H1 (cell line): ENCODE results near the gene SMOC2. TPM values are rescaled to one million over a fixed set of nuclear protein-coding genes. Genes with fewer than 3 reads are reported as not detected.

Source experiments
- CTCF ChIA-PET: fragments of 300-600 bp; sonication (Branson Sonifier 250); formaldehyde crosslinking; loops from one replicate; lab custom pipeline; 2021; ENCODE audit not compliant: partially characterized antibody; lab: Charles Lee
- POLR2A ChIA-PET: fragments of 300-600 bp; sonication (Branson Sonifier 250); formaldehyde crosslinking; loops from one replicate; lab custom pipeline; 2021; ENCODE audit warnings: inconsistent platforms; ENCODE audit not compliant: partially characterized antibody; lab: Charles Lee
- DNase-seq, 2 experiments: peaks; one replicate each; pipeline versions ENCODE4 v3.0.0 to v3.0.0-alpha.2; 2010 to 2022; ENCODE audit warnings: low spot score in 2 of 2, low read depth in 1 of 2, mixed read lengths in 1 of 2
- FAIRE-seq: peaks from 2 replicates; lab custom pipeline; 2011; peaks lifted over from hg19 to GRCh38; lab: Jason Lieb, UNC
- H2AFZ ChIP-seq: 2 replicates; pipeline ENCODE4 v1.8.1; 2012; ENCODE audit warnings: low read length, inconsistent platforms
- H2AK5ac ChIP-seq: 2 replicates; pipeline ENCODE4 v1.6.1; 2013; ENCODE audit warnings: low read depth, low read length
- H2BK120ac ChIP-seq: replicated peaks from 2 replicates; pipeline ENCODE3; 2013; ENCODE audit warnings: low read depth, low read length, inconsistent platforms
- H2BK12ac ChIP-seq: 2 replicates; pipeline ENCODE4 v1.6.1; 2013; ENCODE audit warnings: low read depth, low read length
- H2BK15ac ChIP-seq: 2 replicates; pipeline ENCODE4 v1.6.1; 2013; ENCODE audit warnings: low read length
- H2BK20ac ChIP-seq: 2 replicates; pipeline ENCODE4 v1.6.1; 2013; ENCODE audit warnings: low read length
- H2BK5ac ChIP-seq: 2 replicates; pipeline ENCODE4 v1.6.1; 2013; ENCODE audit warnings: low read depth, low read length
- H3K14ac ChIP-seq: 2 replicates; pipeline ENCODE4 v1.6.1; 2013; ENCODE audit warnings: inconsistent platforms; ENCODE audit not compliant: insufficient read length
- H3K18ac ChIP-seq: 2 replicates; pipeline ENCODE4 v1.6.1; 2013; ENCODE audit warnings: low read length; ENCODE audit errors: extremely low read depth
- H3K23ac ChIP-seq: 2 replicates; pipeline ENCODE4 v1.6.1; 2013; ENCODE audit warnings: inconsistent platforms; ENCODE audit not compliant: insufficient read length
- H3K23me2 ChIP-seq: 2 replicates; pipeline ENCODE4 v1.6.1; 2013; ENCODE audit warnings: low read depth, low read length
- H3K27ac ChIP-seq: 2 replicates; pipeline ENCODE4 v1.6.1; 2011; ENCODE audit warnings: low read depth, low read length, inconsistent platforms
- H3K27me3 ChIP-seq, 4 experiments: replicated peaks in 1 of 4; 1 replicate in 1 of 4; 2 replicates in 3 of 4; pipeline versions ENCODE4 v1.6.1 to v1.8.1; 2011 to 2013; ENCODE audit warnings: low read length in 3 of 4, mild to moderate bottlenecking in 3 of 4, inconsistent platforms in 2 of 4, mixed read lengths in 2 of 4, moderate library complexity in 1 of 4; ENCODE audit not compliant: control insufficient read depth in 3 of 4, insufficient read depth in 3 of 4; ENCODE audit errors: extremely low read depth in 1 of 4
- H3K36me3 ChIP-seq, 4 experiments: 2 replicates each; pipeline versions ENCODE4 v1.6.1 to v1.8.1; 2011 to 2013; ENCODE audit warnings: mild to moderate bottlenecking in 4 of 4, low read length in 3 of 4, moderate library complexity in 2 of 4, control low read depth in 1 of 4, inconsistent platforms in 1 of 4; ENCODE audit not compliant: insufficient read depth in 4 of 4, control insufficient read depth in 2 of 4
- H3K4ac ChIP-seq: replicated peaks from 2 replicates; pipeline ENCODE3; 2013; ENCODE audit warnings: low read length, low read depth, mixed read lengths, inconsistent platforms; ENCODE audit not compliant: insufficient read length
- H3K4me1 ChIP-seq, 4 experiments: replicated peaks in 1 of 4; 1 replicate in 1 of 4; 2 replicates in 3 of 4; pipeline versions ENCODE4 v1.6.1 to v1.8.1; 2011 to 2013; ENCODE audit warnings: low read length in 3 of 4, inconsistent platforms in 2 of 4, mixed read lengths in 1 of 4; ENCODE audit not compliant: insufficient read depth in 4 of 4, control insufficient read depth in 3 of 4
- H3K4me2 ChIP-seq, 2 experiments: 2 replicates each; pipeline versions ENCODE4 v1.6.1 to v1.8.1; 2011 to 2013; ENCODE audit warnings: low read depth in 2 of 2, low read length in 2 of 2, control low read depth in 1 of 2, inconsistent platforms in 1 of 2, mild to moderate bottlenecking in 1 of 2; ENCODE audit not compliant: insufficient read depth in 1 of 2
- H3K4me3 ChIP-seq, 4 experiments: fragments of 200-600, 300-600 bp in 1 of 4; sonication (generic), shearing (Covaris generic), sonication (Bioruptor Twin) in 1 of 4; 2 replicates each; pipeline versions ENCODE4 v1.5.1 to v1.8.1; 2011 to 2016; ENCODE audit warnings: low read length in 4 of 4, low read depth in 3 of 4, control low read depth in 2 of 4, inconsistent platforms in 2 of 4, mild to moderate bottlenecking in 2 of 4, mixed read lengths in 1 of 4, moderate library complexity in 1 of 4; ENCODE audit not compliant: insufficient read depth in 2 of 4; ENCODE audit errors: extremely low read depth in 1 of 4
- H3K56ac ChIP-seq: replicated peaks from 2 replicates; pipeline ENCODE3; 2013; ENCODE audit warnings: low read depth, mild to moderate bottlenecking, mixed read lengths, low read length, inconsistent platforms; ENCODE audit not compliant: insufficient read length
- H3K79me1 ChIP-seq: 2 replicates; pipeline ENCODE4 v1.6.1; 2013; ENCODE audit warnings: low read depth, low read length, control low read depth
- H3K79me2 ChIP-seq, 2 experiments: 2 replicates each; pipeline versions ENCODE4 v1.6.1 to v1.8.1; 2012 to 2013; ENCODE audit warnings: low read length in 2 of 2, mild to moderate bottlenecking in 2 of 2, inconsistent platforms in 1 of 2; ENCODE audit not compliant: insufficient read depth in 2 of 2, control insufficient read depth in 1 of 2
- H3K9ac ChIP-seq, 4 experiments: replicated peaks in 1 of 4; 1 replicate in 1 of 4; 2 replicates in 3 of 4; pipeline versions ENCODE4 v1.6.1 to v1.8.1; 2011 to 2013; ENCODE audit warnings: low read depth in 3 of 4, low read length in 3 of 4, control low read depth in 2 of 4, mild to moderate bottlenecking in 2 of 4, moderate library complexity in 2 of 4, inconsistent platforms in 1 of 4; ENCODE audit errors: extremely low read depth in 1 of 4
- H3K9me3 ChIP-seq, 2 experiments: 2 replicates each; pipeline versions ENCODE4 v1.6.1 to v1.8.1; 2012 to 2013; ENCODE audit warnings: mild to moderate bottlenecking in 2 of 2, moderate library complexity in 2 of 2, control low read depth in 1 of 2, inconsistent platforms in 1 of 2, low read depth in 1 of 2, low read length in 1 of 2, mixed read lengths in 1 of 2; ENCODE audit not compliant: insufficient read depth in 2 of 2
- H4K20me1 ChIP-seq, 2 experiments: replicated peaks in 1 of 2; 2 replicates each; pipeline versions ENCODE3 to v1.8.1; 2011 to 2013; ENCODE audit warnings: inconsistent platforms in 2 of 2, low read length in 2 of 2, mild to moderate bottlenecking in 1 of 2; ENCODE audit not compliant: insufficient read depth in 2 of 2, control insufficient read depth in 1 of 2
- H4K5ac ChIP-seq: 2 replicates; pipeline ENCODE4 v1.6.1; 2013; ENCODE audit warnings: low read length, low read depth, mixed read lengths, inconsistent platforms; ENCODE audit not compliant: insufficient read length
- H4K8ac ChIP-seq: 2 replicates; pipeline ENCODE4 v1.8.0; 2013; ENCODE audit warnings: mild to moderate bottlenecking, moderate library complexity, low read length, inconsistent platforms; ENCODE audit not compliant: insufficient read depth; ENCODE audit errors: extremely low read depth
- H4K91ac ChIP-seq: replicated peaks from 2 replicates; pipeline ENCODE3; 2013; ENCODE audit warnings: low read length, mixed read lengths, inconsistent platforms; ENCODE audit not compliant: insufficient read length
- ATF3 ChIP-seq: IDR thresholded peaks from 2 replicates; pipeline ENCODE4 v1.6.1; 2011; ENCODE audit warnings: low read depth, mild to moderate bottlenecking, low read length; ENCODE audit not compliant: insufficient read depth
- CHD1 ChIP-seq: IDR thresholded peaks from 2 replicates; pipeline ENCODE4 v1.6.1; 2012; ENCODE audit warnings: low read depth, low read length, improper control_type of control experiment
- CREB1 ChIP-seq: IDR thresholded peaks from 2 replicates; pipeline ENCODE4 v1.6.1; 2012; ENCODE audit warnings: inconsistent platforms
- HDAC6 ChIP-seq: IDR thresholded peaks from one replicate; pipeline ENCODE4 v1.7.1; 2012; ENCODE audit warnings: low read depth, mild to moderate bottlenecking, inconsistent platforms, low read length, moderate library complexity
- KDM1A ChIP-seq: fragments of 200-600, 300-600 bp; sonication (generic); IDR thresholded peaks from 2 replicates; pipeline ENCODE4 v1.7.1; 2016; ENCODE audit warnings: mild to moderate bottlenecking, low read length, borderline replicate concordance
- KDM4A ChIP-seq: IDR thresholded peaks from one replicate; pipeline ENCODE4 v1.7.1; 2012; ENCODE audit warnings: low read depth, mild to moderate bottlenecking, moderate library complexity, low read length, inconsistent platforms; ENCODE audit not compliant: severe bottlenecking
- KDM5A ChIP-seq: fragments of 200-600 bp; IDR thresholded peaks from 2 replicates; pipeline ENCODE4 v1.7.1; 2012; ENCODE audit warnings: mild to moderate bottlenecking, low read length, inconsistent platforms, mixed read lengths
- RBBP5 ChIP-seq: IDR thresholded peaks from 2 replicates; pipeline ENCODE4 v1.7.1; 2012; ENCODE audit warnings: low read depth, mild to moderate bottlenecking, inconsistent platforms, low read length, moderate library complexity, borderline replicate concordance
- RFX5 ChIP-seq: IDR thresholded peaks from 2 replicates; pipeline ENCODE4 v1.6.1; 2011; ENCODE audit warnings: low read depth, low read length, improper control_type of control experiment, borderline replicate concordance
- SP2 ChIP-seq: IDR thresholded peaks from 2 replicates; pipeline ENCODE4 v1.6.1; 2012; ENCODE audit warnings: mild to moderate bottlenecking, low read length, inconsistent platforms
- TEAD4 ChIP-seq: IDR thresholded peaks from 2 replicates; pipeline ENCODE4 v1.6.1; 2012; ENCODE audit warnings: low read depth, low read length, inconsistent platforms, mixed read lengths
- WGBS, 2 experiments: shearing (Covaris generic) in 1 of 2; methylation state at CpG; one replicate each; pipeline versions ENCODE4 v1.1.6 to v1.1.7; 2013 to 2015; ENCODE audit warnings: low lambda C conversion rate in 2 of 2, mixed read lengths in 2 of 2, inconsistent platforms in 1 of 2, low coverage in 1 of 2, missing lambda C conversion rate in 1 of 2; ENCODE audit not compliant: insufficient replicate concordance in 2 of 2, insufficient coverage in 1 of 2, insufficient read length in 1 of 2; ENCODE audit errors: extremely low coverage in 1 of 2, missing lambda C conversion rate in 1 of 2; 5-methylcytosine and 5-hydroxymethylcytosine counted together
- polyA plus RNA-seq, 7 experiments: library from polyadenylated mRNA; depleted of rRNA in 3 of 7; stranded (reverse) in 5 of 7; unstranded in 2 of 7; fragments of >200 nt in 5 of 7; fragments of 200-250 nt in 2 of 7; gene quantifications; 1 replicate in 5 of 7; 2 replicates in 1 of 7; 4 replicates in 1 of 7; pipeline versions ENCODE4 v1.2.1 to v1.2.3, GENCODE V29; 2011 to 2013; ENCODE audit warnings: missing spikeins in 2 of 7, mixed read lengths in 2 of 7
- total RNA-seq: library from RNA; stranded (reverse); fragmentation: NEBNext Ultra II Directional; extraction: Animal tissue kit (Norgen Biotek cat#: 25700); gene quantifications from 2 replicates; pipeline ENCODE4 v1.2.1, GENCODE V29; 2021
- TF ChIP-seq, protein P1 (sequence below): IDR thresholded peaks from 2 replicates; pipeline ENCODE4 v1.6.1; 2011; ENCODE audit warnings: low read length, improper control_type of control experiment

The SMOC2 gene
- total and polyA plus RNA-seq, 2 of the 8 experiments (the other 6 are each of a cell fraction or from before 2014, with no cell fraction given) = 7.7 to 8.5 TPM

DNA sequence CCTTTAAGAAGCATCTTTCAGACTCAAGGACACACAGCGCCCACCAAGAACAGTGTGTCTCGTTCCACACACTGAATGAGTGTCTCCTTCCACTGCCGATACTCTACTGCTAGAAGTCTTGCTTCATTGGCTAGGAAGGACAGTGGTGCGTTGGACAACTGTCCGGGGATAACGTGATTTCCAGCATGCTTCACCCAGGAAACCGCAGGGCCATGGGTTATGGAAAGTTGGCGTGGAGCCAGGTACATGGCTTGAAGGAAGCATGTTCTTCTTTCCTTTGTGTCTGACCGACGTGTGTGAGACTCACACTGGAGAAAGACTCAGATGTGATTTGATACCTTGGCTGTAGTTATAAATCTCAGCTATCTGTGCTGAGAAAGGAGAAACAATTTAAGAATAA, 73.2 kb downstream of the SMOC2 start:
- CTCF ChIA-PET = interaction anchor here (1.0 kb wide), 1 partner anchor 712 kb away, joined by 3 read pairs; no protein-coding TSS in a partner anchor
- Histone ChIP-seq H3K4me2 (no peak overlapping the region), H3K4me1 (0 out of 7 replicates have a peak, but pooled peaks cover 0 to 3% (median 0%) of the 10 kb centered on the region in 4 experiments), H3K79me1 (no peaks in the 10 kb centered on the region), H3K23me2 (peaks cover 8% of the 10 kb centered on the region), H3K14ac (no peak overlapping the region), H3K9ac (no peak overlapping the region), H3K18ac (no peak overlapping the region), H2AK5ac (no peak overlapping the region), H4K20me1 (peaks cover 0 to 7% of the 10 kb centered on the region in 2 experiments), H2AFZ (no peak overlapping the region), H3K27ac (no peak overlapping the region), H3K4ac (no peak overlapping the region), H4K91ac (no peak overlapping the region), H4K8ac (no peak overlapping the region; the same call in 1 of the 2 replicates), H3K4me3 (no peak overlapping the region), H3K56ac (no peak overlapping the region), H2BK20ac (no peak overlapping the region), H2BK5ac (no peak overlapping the region), H2BK15ac (no peak overlapping the region), H3K9me3 (peaks cover 0 to 4% of the 10 kb centered on the region in 2 experiments; a peak in 1 of 4 replicates), H2BK12ac (no peak overlapping the region), H2BK120ac (no peak overlapping the region), H4K5ac (no peak overlapping the region), H3K27me3 (no peaks in the 10 kb centered on the region), H3K23ac (no peak overlapping the region), H3K79me2 (no peaks in the 10 kb centered on the region), H3K36me3 (no peaks in the 10 kb centered on the region; a peak in 1 of 8 replicates)
- 83% methylated on average over 10 of the region's 10 CpGs; no CpG with 5 or more reads in 1 of the 2 experiments for WGBS, 2 experiments
- DNase-seq (no peak), FAIRE-seq (no peak)
- POLR2A ChIA-PET = interaction anchor here (1.0 kb wide), 1 partner anchor 8 kb away, joined by 4 read pairs; no protein-coding TSS in a partner anchor
- TF ChIP-seq RFX5 (no peak), KDM1A (no peak), HDAC6 (no peak), CREB1 (no peak), ATF3 (no peak), CHD1 (no peak), RBBP5 (no peak), SP2 (no peak), KDM4A (no peak), TEAD4 (no peak), KDM5A (no peak)
- TF ChIP-seq, protein P1, sequence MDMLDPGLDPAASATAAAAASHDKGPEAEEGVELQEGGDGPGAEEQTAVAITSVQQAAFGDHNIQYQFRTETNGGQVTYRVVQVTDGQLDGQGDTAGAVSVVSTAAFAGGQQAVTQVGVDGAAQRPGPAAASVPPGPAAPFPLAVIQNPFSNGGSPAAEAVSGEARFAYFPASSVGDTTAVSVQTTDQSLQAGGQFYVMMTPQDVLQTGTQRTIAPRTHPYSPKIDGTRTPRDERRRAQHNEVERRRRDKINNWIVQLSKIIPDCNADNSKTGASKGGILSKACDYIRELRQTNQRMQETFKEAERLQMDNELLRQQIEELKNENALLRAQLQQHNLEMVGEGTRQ = no peak
